ENCODE results near the gene TLR4. TPM values are rescaled to one million over a fixed set of nuclear protein-coding genes. Genes with fewer than 3 reads are reported as not detected.
A peak's percentile ranks its signal among the peaks of the same experiment; 100 is the strongest.

TLR4 gene
- total and polyA plus RNA-seq, 9 of the 15 experiments (the other 6 are each of a cell fraction or from before 2014, with no cell fraction given), result 0.02 TPM; not detected in 8

GRCh38 chr9:117739624-117740347 lies 35.6 kb downstream of the TLR4 start:
- H3K36me3 ChIP-seq (ENCODE audit: control insufficient read depth, insufficient read depth, low read length), result no peaks in the 10 kb centered on the region
- no peaks in the 10 kb centered on the region for H4K20me1 ChIP-seq (replicated peaks; ENCODE audit: control insufficient read depth, insufficient read depth, low read length)
- intact Hi-C loops (cut with micrococcal nuclease) (no loop called here), in situ Hi-C loops (cut with MboI) (no loop called here)
- no peaks in the 10 kb centered on the region for H3K4me1 ChIP-seq (replicated peaks in 1 of 2; ENCODE audit: control insufficient read depth in 2 of 2, insufficient read depth in 2 of 2, low read length in 2 of 2)
- H3K4me2 ChIP-seq (ENCODE audit: insufficient read depth, low read length), result no peak overlapping the region
- H3K9ac ChIP-seq (ENCODE audit: insufficient read depth in 1 of 2, low read depth in 2 of 2, low read length in 2 of 2), result no peak overlapping the region
- ChIA-PET CTCF (ENCODE audit: low intra/inter-chr PET ratio) (no interaction called here), POLR2A (no interaction called here)
- no peak overlapping the region for H2AFZ ChIP-seq (ENCODE audit: low read depth, low read length)
- no peak for FAIRE-seq
- no peaks in the 10 kb centered on the region for H3K79me2 ChIP-seq (ENCODE audit: control insufficient read depth, insufficient read depth, low read length)
- 3% methylated on average over 11 of the region's 11 CpGs for WGBS (ENCODE audit: insufficient coverage, low coverage, missing lambda C conversion rate)
- H3K4me3 ChIP-seq, result no peak overlapping the region
- no peaks in the 10 kb centered on the region for H3K9me3 ChIP-seq (replicated peaks; ENCODE audit: control insufficient read depth, insufficient read depth, low read depth, low read length)
- H3K27ac ChIP-seq (ENCODE audit: extremely low read depth, low read depth, low read length), result no peak overlapping the region
- ATAC-seq, result no peak
- DNase-seq (ENCODE audit: extremely low read depth in 1 of 4, low spot score in 3 of 4), result no peak
- no TSS peak for BruUV-seq (replicated peaks)
- H3K27me3 ChIP-seq (ENCODE audit: control insufficient read depth in 2 of 2, insufficient read depth in 2 of 2, low read length in 2 of 2), result no peaks in the 10 kb centered on the region
- H3K9me1 ChIP-seq (ENCODE audit: control insufficient read depth, insufficient read depth, low read length), result no peaks in the 10 kb centered on the region
- peak; percentile 51 for TF ChIP-seq RFX1 (IDR thresholded peaks at IDR 0.05)
- TF ChIP-seq ZNF239 (CRISPR knock-in tag; IDR thresholded peaks at IDR 0.05), result no peak

- intact Hi-C loops (cut with micrococcal nuclease), result no loop called here
- H3K9me1 ChIP-seq (ENCODE audit: control insufficient read depth, insufficient read depth, low read length), result no peaks in the 10 kb centered on the region
- ChIA-PET CTCF (ENCODE audit: low intra/inter-chr PET ratio) (no interaction called here), POLR2A (no interaction called here)
- H3K4me3 ChIP-seq, result no peak overlapping the region
- no peaks in the 10 kb centered on the region for H3K27me3 ChIP-seq (ENCODE audit: control insufficient read depth in 2 of 2, insufficient read depth in 2 of 2, low read length in 2 of 2)
- no peak overlapping the region for H3K9ac ChIP-seq (ENCODE audit: insufficient read depth in 1 of 2, low read depth in 2 of 2, low read length in 2 of 2)
- in situ Hi-C loops (cut with MboI), result no loop called here
- H3K4me2 ChIP-seq (ENCODE audit: insufficient read depth, low read length), result no peak overlapping the region
- no peak for ATAC-seq
- 0% methylated on average over 4 of the region's 4 CpGs for WGBS (ENCODE audit: insufficient coverage, low coverage, missing lambda C conversion rate)
- H2AFZ ChIP-seq (ENCODE audit: low read depth, low read length), result no peak overlapping the region
- H3K36me3 ChIP-seq (ENCODE audit: control insufficient read depth, insufficient read depth, low read length), result no peaks in the 10 kb centered on the region
- no peaks in the 10 kb centered on the region for H3K9me3 ChIP-seq (replicated peaks; ENCODE audit: control insufficient read depth, insufficient read depth, low read depth, low read length)
- DNase-seq (ENCODE audit: extremely low read depth in 1 of 4, low spot score in 3 of 4), result no peak
- H4K20me1 ChIP-seq (replicated peaks; ENCODE audit: control insufficient read depth, insufficient read depth, low read length), result no peaks in the 10 kb centered on the region
- no peaks in the 10 kb centered on the region for H3K79me2 ChIP-seq (ENCODE audit: control insufficient read depth, insufficient read depth, low read length)
- BruUV-seq (replicated peaks), result no TSS peak
- H3K27ac ChIP-seq (ENCODE audit: extremely low read depth, low read depth, low read length), result no peak overlapping the region
- no peak for FAIRE-seq
- H3K4me1 ChIP-seq (replicated peaks in 1 of 2; ENCODE audit: control insufficient read depth in 2 of 2, insufficient read depth in 2 of 2, low read length in 2 of 2), result no peaks in the 10 kb centered on the region
- TF ChIP-seq ZNF165 (CRISPR knock-in tag; IDR thresholded peaks at IDR 0.05; ENCODE audit: borderline replicate concordance) (no peak), ARID3A (IDR thresholded peaks at IDR 0.05; ENCODE audit: borderline replicate concordance, low read depth, low read length) (no peak), NFATC3 (IDR thresholded peaks at IDR 0.05) (no peak), GABPB1 (CRISPR knock-in tag; IDR thresholded peaks at IDR 0.05) (no peak), BRD9 (IDR thresholded peaks at IDR 0.05; ENCODE audit: low read depth, partially characterized antibody) (no peak), RCOR1 (IDR thresholded peaks at IDR 0.05; ENCODE audit: borderline replicate concordance in 1 of 2, low read depth in 2 of 2, low read length in 2 of 2) (no peak), YBX1 (IDR thresholded peaks at IDR 0.05) (no peak), HNRNPUL1 (IDR thresholded peaks at IDR 0.05; ENCODE audit: low read length) (no peak), RFX5 (IDR thresholded peaks at IDR 0.05; ENCODE audit: low read depth, low read length) (no peak), SP2 (IDR thresholded peaks at IDR 0.05; ENCODE audit: extremely low read depth, low read depth, low read length, poor library complexity, severe bottlenecking) (no peak), ZBTB12 (CRISPR knock-in tag; IDR thresholded peaks at IDR 0.05) (no peak)
Measured at GRCh38 chr9:117742131-117742530, 37.9 kb downstream of the TLR4 start.

Measured in K562 (cell line).